Hepatocyte (in vitro differentiated cells): Measurements from ENCODE around the gene GNB1L.

ENCODE experiments used
- CTCF ChIP-seq: fragments of 200-600 bp; sonication (generic); IDR thresholded peaks from 2 replicates; pipeline ENCODE4 v1.5.1; 2016; ENCODE audit warnings: antibody characterized with exemption, mild to moderate bottlenecking; ENCODE audit not compliant: poor library complexity
- EZH2 ChIP-seq: fragments of 200-600 bp; sonication (generic); IDR thresholded peaks from 2 replicates; pipeline ENCODE4 v1.6.1; 2016; ENCODE audit warnings: antibody characterized with exemption, mild to moderate bottlenecking, borderline replicate concordance

GRCh38 chr22:19840059-19840458 lies 14.6 kb downstream of the GNB1L start:
- TF ChIP-seq CTCF (no peak), EZH2 (no peak)
